K562 (cell line): ENCODE measurements around the gene OR8G5. TPM values are rescaled to one million over a fixed set of nuclear protein-coding genes. Genes with fewer than 3 reads are reported as not detected.
A peak's percentile ranks its signal among the peaks of the same experiment; 100 is the strongest.

Experiments
- CBFA2T3 ChIP-seq: fragments of 450-650 bp; IDR thresholded peaks from 2 replicates; pipeline ENCODE4 v1.6.1; 2017
- CHCHD3 ChIP-seq: fragments of 250-450 bp; sonication (Bioruptor Pico); IDR thresholded peaks from 2 replicates; pipeline ENCODE4 v2.1.2; 2022; ENCODE audit warnings: mild to moderate bottlenecking
- ESRRA ChIP-seq: fragments of 450-650 bp; IDR thresholded peaks from 2 replicates; pipeline ENCODE4 v1.6.1; 2014; ENCODE audit warnings: low read depth, mild to moderate bottlenecking, moderate library complexity, borderline replicate concordance
- FOXM1 ChIP-seq, 2 experiments: fragments of 450-650 bp in 1 of 2; sonication (generic) in 1 of 2; formaldehyde crosslinking in 1 of 2; IDR thresholded peaks; 2 replicates each; pipeline versions ENCODE4 v1.6.1 to v1.9.0; 2017 to 2022; ENCODE audit warnings: low read depth in 2 of 2, mild to moderate bottlenecking in 2 of 2, missing genetic modification reagents in 1 of 2, moderate library complexity in 1 of 2
- KDM5B ChIP-seq: fragments of 200-600 bp; sonication (generic); IDR thresholded peaks from 2 replicates; pipeline ENCODE4 v1.6.1; 2012; ENCODE audit warnings: low read depth, mild to moderate bottlenecking, moderate library complexity, low read length, control low read depth, inconsistent platforms; ENCODE audit not compliant: insufficient replicate concordance
- LARP7 ChIP-seq: fragments of 450-650 bp; IDR thresholded peaks from 2 replicates; pipeline ENCODE4 v1.6.1; 2016
- PHF21A ChIP-seq: fragments of 450-650 bp; IDR thresholded peaks from 2 replicates; pipeline ENCODE4 v1.6.1; 2017; ENCODE audit warnings: low read depth, borderline replicate concordance
- PURB ChIP-seq: sonication (generic); formaldehyde crosslinking; IDR thresholded peaks from 2 replicates; pipeline ENCODE4 v1.9.0; 2021; ENCODE audit warnings: low read depth, mild to moderate bottlenecking, missing genetic modification reagents
- RHOXF2B ChIP-seq: fragments of 250-450 bp; sonication (Bioruptor Pico); conservative IDR thresholded peaks from 2 replicates; pipeline ENCODE4 v1.5.1; 2021
- SAP30 ChIP-seq: fragments of 200-600 bp; sonication (generic); IDR thresholded peaks from 2 replicates; pipeline ENCODE4 v1.6.1; 2012; ENCODE audit warnings: borderline replicate concordance, low read depth, mild to moderate bottlenecking, moderate library complexity, low read length, control low read depth, inconsistent platforms; ENCODE audit not compliant: insufficient read depth, poor library complexity, severe bottlenecking
- ZNF41 ChIP-seq: fragments of 250-450 bp; sonication (Bioruptor Pico); conservative IDR thresholded peaks from 2 replicates; pipeline ENCODE4 v1.4.0; 2020; ENCODE audit warnings: mild to moderate bottlenecking
- polyA plus RNA-seq, 8 experiments: library from polyadenylated mRNA; depleted of rRNA in 4 of 8; stranded (reverse) in 5 of 8; unstranded in 3 of 8; fragments of >200 nt; fragmentation: Nextera tagmentation in 2 of 8; fragmentation: Illumina TruSeq in 1 of 8; extraction: Ambion mirVana in 2 of 8; extraction: Trizol in 1 of 8; gene quantifications; 2 replicates each; pipeline versions ENCODE4 v1.2.1 to v1.2.3, GENCODE V29; 2011 to 2014; ENCODE audit warnings: inconsistent platforms in 1 of 8, missing spikeins in 1 of 8
- total RNA-seq, 7 experiments: library from RNA; depleted of rRNA in 6 of 7; stranded (reverse); fragments of >200 nt in 6 of 7; fragmentation: Illumina TruSeq in 2 of 7; extraction: Trizol in 2 of 7; gene quantifications; 2 replicates each; pipeline versions ENCODE4 v1.2.1 to v1.2.3, GENCODE V29; 2011 to 2021; ENCODE audit warnings: low replicate concordance in 1 of 7
- TF ChIP-seq, protein P1 (sequence below): IDR thresholded peaks from 2 replicates; pipeline ENCODE4 v1.6.1; 2016; ENCODE audit warnings: missing genetic modification characterization, missing compliant biosample characterization
- TF ChIP-seq, protein P2 (sequence below): fragments of 450-650 bp; IDR thresholded peaks from 2 replicates; pipeline ENCODE4 v1.6.1; 2016; ENCODE audit warnings: borderline replicate concordance
- TF ChIP-seq, protein P3 (sequence below): fragments of 450-650 bp; formaldehyde crosslinking; IDR thresholded peaks from 2 replicates; pipeline ENCODE4 v1.4.0; 2020; ENCODE audit warnings: mild to moderate bottlenecking, moderate library complexity
- TF ChIP-seq, protein P4 (sequence below): fragments of 250-450 bp; sonication (Bioruptor Pico); IDR thresholded peaks from 2 replicates; pipeline ENCODE4 v1.5.1; 2021; ENCODE audit warnings: mild to moderate bottlenecking
- TF ChIP-seq, protein P5 (sequence below): sonication (generic); formaldehyde crosslinking; IDR thresholded peaks from 2 replicates; pipeline ENCODE4 v1.4.0; 2020; ENCODE audit warnings: mild to moderate bottlenecking, missing genetic modification reagents
- TF ChIP-seq, protein P6 (sequence below): fragments of 450-650 bp; conservative IDR thresholded peaks from 2 replicates; pipeline ENCODE4 v1.6.1; 2016; ENCODE audit warnings: missing genetic modification characterization, low read depth, mild to moderate bottlenecking, missing compliant biosample characterization, moderate library complexity

OR8G5 gene
- total and polyA plus RNA-seq, 9 of the 15 experiments (the other 6 are each of a cell fraction or from before 2014, with no cell fraction given): 0.18 to 3.8 (median 1.7) TPM

DNA sequence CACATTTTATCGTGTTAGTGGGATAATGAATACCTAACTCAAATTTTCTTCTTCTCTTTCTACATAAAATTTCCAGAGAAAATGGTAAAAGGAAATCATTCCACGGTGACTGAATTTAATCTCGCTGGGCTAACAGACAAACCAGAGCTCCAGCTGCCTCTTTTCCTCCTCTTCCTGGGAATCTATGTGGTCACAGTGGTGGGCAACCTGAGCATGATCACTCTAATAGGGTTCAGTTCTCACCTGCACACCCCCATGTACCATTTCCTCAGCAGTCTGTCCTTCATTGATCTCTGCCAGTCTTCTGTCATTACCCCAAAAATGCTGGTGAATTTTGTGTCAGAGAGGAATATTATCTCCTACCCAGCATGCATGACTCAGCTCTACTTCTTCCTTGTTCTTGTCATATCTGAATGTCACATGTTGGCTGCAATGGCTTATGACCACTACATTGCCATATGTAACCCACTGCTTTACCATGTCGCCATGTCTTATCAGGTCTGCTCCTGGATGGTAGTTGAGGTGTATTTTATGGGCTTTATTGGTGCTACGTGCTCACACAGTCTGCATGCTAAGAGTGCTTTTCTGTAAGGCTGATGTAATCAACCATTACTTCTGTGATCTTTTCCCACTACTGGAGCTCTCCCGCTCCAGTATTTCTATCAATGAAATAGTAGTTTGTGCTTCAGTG, 48.9 kb upstream of the OR8G5 start (continued):
- TF ChIP-seq, protein P1, sequence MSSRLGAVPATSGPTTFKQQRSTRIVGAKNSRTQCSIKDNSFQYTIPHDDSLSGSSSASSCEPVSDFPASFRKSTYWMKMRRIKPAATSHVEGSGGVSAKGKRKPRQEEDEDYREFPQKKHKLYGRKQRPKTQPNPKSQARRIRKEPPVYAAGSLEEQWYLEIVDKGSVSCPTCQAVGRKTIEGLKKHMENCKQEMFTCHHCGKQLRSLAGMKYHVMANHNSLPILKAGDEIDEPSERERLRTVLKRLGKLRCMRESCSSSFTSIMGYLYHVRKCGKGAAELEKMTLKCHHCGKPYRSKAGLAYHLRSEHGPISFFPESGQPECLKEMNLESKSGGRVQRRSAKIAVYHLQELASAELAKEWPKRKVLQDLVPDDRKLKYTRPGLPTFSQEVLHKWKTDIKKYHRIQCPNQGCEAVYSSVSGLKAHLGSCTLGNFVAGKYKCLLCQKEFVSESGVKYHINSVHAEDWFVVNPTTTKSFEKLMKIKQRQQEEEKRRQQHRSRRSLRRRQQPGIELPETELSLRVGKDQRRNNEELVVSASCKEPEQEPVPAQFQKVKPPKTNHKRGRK: no peak
- TF ChIP-seq ZNF41 (CRISPR knock-in tag): peak; percentile 84
- TF ChIP-seq, protein P2, sequence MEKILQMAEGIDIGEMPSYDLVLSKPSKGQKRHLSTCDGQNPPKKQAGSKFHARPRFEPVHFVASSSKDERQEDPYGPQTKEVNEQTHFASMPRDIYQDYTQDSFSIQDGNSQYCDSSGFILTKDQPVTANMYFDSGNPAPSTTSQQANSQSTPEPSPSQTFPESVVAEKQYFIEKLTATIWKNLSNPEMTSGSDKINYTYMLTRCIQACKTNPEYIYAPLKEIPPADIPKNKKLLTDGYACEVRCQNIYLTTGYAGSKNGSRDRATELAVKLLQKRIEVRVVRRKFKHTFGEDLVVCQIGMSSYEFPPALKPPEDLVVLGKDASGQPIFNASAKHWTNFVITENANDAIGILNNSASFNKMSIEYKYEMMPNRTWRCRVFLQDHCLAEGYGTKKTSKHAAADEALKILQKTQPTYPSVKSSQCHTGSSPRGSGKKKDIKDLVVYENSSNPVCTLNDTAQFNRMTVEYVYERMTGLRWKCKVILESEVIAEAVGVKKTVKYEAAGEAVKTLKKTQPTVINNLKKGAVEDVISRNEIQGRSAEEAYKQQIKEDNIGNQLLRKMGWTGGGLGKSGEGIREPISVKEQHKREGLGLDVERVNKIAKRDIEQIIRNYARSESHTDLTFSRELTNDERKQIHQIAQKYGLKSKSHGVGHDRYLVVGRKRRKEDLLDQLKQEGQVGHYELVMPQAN: peak; percentile 44; the same call in 1 of the 2 replicates
- TF ChIP-seq KDM5B: peak; percentile 47
- TF ChIP-seq, protein P3, sequence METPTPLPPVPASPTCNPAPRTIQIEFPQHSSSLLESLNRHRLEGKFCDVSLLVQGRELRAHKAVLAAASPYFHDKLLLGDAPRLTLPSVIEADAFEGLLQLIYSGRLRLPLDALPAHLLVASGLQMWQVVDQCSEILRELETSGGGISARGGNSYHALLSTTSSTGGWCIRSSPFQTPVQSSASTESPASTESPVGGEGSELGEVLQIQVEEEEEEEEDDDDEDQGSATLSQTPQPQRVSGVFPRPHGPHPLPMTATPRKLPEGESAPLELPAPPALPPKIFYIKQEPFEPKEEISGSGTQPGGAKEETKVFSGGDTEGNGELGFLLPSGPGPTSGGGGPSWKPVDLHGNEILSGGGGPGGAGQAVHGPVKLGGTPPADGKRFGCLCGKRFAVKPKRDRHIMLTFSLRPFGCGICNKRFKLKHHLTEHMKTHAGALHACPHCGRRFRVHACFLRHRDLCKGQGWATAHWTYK: peak; percentile 82
- TF ChIP-seq PHF21A: no peak
- TF ChIP-seq, protein P4, sequence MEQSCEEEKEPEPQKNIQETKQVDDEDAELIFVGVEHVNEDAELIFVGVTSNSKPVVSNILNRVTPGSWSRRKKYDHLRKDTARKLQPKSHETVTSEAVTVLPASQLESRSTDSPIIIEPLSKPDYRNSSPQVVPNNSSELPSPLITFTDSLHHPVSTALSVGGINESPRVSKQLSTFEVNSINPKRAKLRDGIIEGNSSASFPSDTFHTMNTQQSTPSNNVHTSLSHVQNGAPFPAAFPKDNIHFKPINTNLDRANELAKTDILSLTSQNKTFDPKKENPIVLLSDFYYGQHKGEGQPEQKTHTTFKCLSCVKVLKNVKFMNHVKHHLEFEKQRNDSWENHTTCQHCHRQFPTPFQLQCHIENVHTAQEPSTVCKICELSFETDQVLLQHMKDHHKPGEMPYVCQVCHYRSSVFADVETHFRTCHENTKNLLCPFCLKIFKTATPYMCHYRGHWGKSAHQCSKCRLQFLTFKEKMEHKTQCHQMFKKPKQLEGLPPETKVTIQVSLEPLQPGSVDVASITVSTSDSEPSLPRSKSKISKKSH: no peak
- TF ChIP-seq CBFA2T3: peak; percentile 97
- TF ChIP-seq, protein P5, sequence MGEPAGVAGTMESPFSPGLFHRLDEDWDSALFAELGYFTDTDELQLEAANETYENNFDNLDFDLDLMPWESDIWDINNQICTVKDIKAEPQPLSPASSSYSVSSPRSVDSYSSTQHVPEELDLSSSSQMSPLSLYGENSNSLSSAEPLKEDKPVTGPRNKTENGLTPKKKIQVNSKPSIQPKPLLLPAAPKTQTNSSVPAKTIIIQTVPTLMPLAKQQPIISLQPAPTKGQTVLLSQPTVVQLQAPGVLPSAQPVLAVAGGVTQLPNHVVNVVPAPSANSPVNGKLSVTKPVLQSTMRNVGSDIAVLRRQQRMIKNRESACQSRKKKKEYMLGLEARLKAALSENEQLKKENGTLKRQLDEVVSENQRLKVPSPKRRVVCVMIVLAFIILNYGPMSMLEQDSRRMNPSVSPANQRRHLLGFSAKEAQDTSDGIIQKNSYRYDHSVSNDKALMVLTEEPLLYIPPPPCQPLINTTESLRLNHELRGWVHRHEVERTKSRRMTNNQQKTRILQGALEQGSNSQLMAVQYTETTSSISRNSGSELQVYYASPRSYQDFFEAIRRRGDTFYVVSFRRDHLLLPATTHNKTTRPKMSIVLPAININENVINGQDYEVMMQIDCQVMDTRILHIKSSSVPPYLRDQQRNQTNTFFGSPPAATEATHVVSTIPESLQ (CRISPR knock-in tag): no peak
- no peak for TF ChIP-seq PURB (CRISPR knock-in tag)
- no peak for TF ChIP-seq LARP7
- TF ChIP-seq CHCHD3: no peak
- TF ChIP-seq ESRRA: peak; percentile 45; the same call in 1 of the 2 replicates
- peak; percentile 44 for TF ChIP-seq SAP30
- TF ChIP-seq, protein P6, sequence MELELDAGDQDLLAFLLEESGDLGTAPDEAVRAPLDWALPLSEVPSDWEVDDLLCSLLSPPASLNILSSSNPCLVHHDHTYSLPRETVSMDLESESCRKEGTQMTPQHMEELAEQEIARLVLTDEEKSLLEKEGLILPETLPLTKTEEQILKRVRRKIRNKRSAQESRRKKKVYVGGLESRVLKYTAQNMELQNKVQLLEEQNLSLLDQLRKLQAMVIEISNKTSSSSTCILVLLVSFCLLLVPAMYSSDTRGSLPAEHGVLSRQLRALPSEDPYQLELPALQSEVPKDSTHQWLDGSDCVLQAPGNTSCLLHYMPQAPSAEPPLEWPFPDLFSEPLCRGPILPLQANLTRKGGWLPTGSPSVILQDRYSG (tag): peak; percentile 95
- no peak for TF ChIP-seq RHOXF2B
- TF ChIP-seq FOXM1 (IDR thresholded peaks at IDR 0.05; ENCODE audit: low read depth): peak; percentile 64
- TF ChIP-seq FOXM1 (CRISPR knock-in tag; IDR thresholded peaks at IDR 0.05; ENCODE audit: low read depth): no peak
